Lung (tissue), 12 donors: ENCODE data around the gene ANKZF1. TPM values are rescaled to one million over a fixed set of nuclear protein-coding genes. Genes with fewer than 3 reads are reported as not detected.
A peak's percentile ranks its signal among the peaks of the same experiment; 100 is the strongest.

Experiments
- ATAC-seq: fragments of 200-7000 bp; cut with Tn5 transposase; one replicate; pipeline ENCODE4 v1.9.1; 2020; ENCODE audit warnings: moderate number of reproducible peaks; ENCODE audit not compliant: insufficient read depth, low FRiP score
- DNase-seq, 3 donors: peaks; one replicate each; pipeline ENCODE4 v3.0.0-alpha.2; 2013 to 2017
- H3K27ac ChIP-seq, 2 donors: one replicate each; pipeline ENCODE4 v1.5.1; 2013; ENCODE audit warnings: mild to moderate bottlenecking in 2 of 2, moderate library complexity in 2 of 2, control low read depth in 1 of 2, inconsistent platforms in 1 of 2, low read depth in 1 of 2, low read length in 1 of 2
- H3K27me3 ChIP-seq, 3 donors: one replicate each; pipeline ENCODE4 v1.5.1; 2013; ENCODE audit warnings: low read length in 2 of 3; ENCODE audit not compliant: control insufficient read depth in 3 of 3, insufficient read depth in 3 of 3
- H3K36me3 ChIP-seq, 4 donors: one replicate each; pipeline ENCODE4 v1.5.1; 2013; ENCODE audit warnings: low read length in 4 of 4, mild to moderate bottlenecking in 1 of 4, moderate library complexity in 1 of 4; ENCODE audit not compliant: control insufficient read depth in 4 of 4, insufficient read depth in 4 of 4
- H3K4me1 ChIP-seq, 5 donors: one replicate each; pipeline ENCODE4 v1.5.1; 2013; ENCODE audit warnings: low read length in 5 of 5, mild to moderate bottlenecking in 2 of 5, moderate library complexity in 1 of 5; ENCODE audit not compliant: control insufficient read depth in 5 of 5, insufficient read depth in 5 of 5
- H3K4me3 ChIP-seq: one replicate; pipeline ENCODE4 v1.5.1; 2013; ENCODE audit warnings: mild to moderate bottlenecking, control low read depth, moderate library complexity
- H3K9ac ChIP-seq, 2 donors: one replicate each; pipeline ENCODE4 v1.5.1; 2013; ENCODE audit warnings: low read length in 2 of 2, control low read depth in 1 of 2; ENCODE audit not compliant: insufficient read depth in 1 of 2
- H3K9me3 ChIP-seq, 4 donors: one replicate each; pipeline ENCODE4 v1.5.1; 2013; ENCODE audit warnings: low read length in 3 of 4, mild to moderate bottlenecking in 1 of 4, moderate library complexity in 1 of 4; ENCODE audit not compliant: control insufficient read depth in 4 of 4, insufficient read depth in 3 of 4
- WGBS, 2 donors: extraction: QIAGEN DNeasy Blood & Tissue Kit; methylation state at CpG; one replicate each; pipeline ENCODE4 v1.1.7; 2013; 5-methylcytosine and 5-hydroxymethylcytosine counted together
- polyA plus RNA-seq, 2 donors: library from polyadenylated mRNA; stranded (reverse); fragments of 200-250 nt; gene quantifications; one replicate each; pipeline ENCODE4 v1.2.1, GENCODE V29; 2013
- total RNA-seq, 2 donors: library from RNA; depleted of rRNA in 1 of 2; stranded (reverse); fragments of >200 nt in 1 of 2; gene quantifications; one replicate each; pipeline ENCODE4 v1.2.1, GENCODE V29; 2014 to 2021
- TF ChIP-seq, protein P1 (sequence below): IDR thresholded peaks from 2 replicates; pipeline ENCODE4 v1.5.1; 2012; ENCODE audit warnings: mild to moderate bottlenecking; ENCODE audit errors: control extremely low read depth, extremely low read depth
- donor health status: control.
- donor health status: control.
- donor health status: Bipolar disorder and iron deficiency.
- donor health status: healthy.
- donor health status: DM: yes; HTN: yes; CAD: no.

Gene ANKZF1
- total and polyA plus RNA-seq, 4 donors, result 22.3 to 101 (median 34.2) TPM

DNA sequence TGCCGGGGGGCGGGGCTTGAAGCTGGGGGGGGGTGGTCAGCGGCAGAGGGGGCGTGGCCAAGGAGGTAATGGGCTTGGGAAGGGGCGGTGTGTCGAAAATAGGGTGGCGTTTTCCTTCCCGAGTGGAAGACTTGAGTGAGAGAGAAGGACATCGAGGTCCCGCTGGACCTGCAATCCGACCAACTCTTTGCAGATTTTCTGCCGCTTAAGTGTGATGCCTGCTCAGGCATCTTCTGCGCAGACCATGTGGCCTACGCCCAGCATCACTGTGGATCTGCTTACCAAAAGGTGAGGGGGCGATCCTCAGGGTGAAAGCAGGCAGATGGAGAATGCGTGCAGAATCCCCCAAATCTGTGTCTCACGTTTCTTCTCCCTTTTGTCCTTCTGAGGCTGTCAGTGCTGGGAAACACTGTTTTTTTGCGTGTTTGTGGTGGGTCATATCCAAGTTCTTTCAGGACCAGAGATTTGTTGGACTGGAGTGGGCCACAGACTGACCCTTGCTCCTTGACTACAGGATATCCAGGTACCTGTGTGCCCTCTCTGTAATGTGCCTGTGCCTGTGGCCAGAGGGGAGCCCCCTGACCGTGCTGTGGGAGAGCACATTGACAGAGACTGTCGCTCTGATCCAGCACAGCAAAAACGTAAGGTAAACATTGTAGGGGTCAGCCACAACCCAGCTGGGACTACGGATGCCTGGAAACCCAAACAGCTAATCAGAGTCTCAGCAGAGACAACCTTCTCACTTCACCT, 22.3 kb upstream of the ANKZF1 start:
- H3K36me3 ChIP-seq, result peaks cover 4 to 22% (median 16%) of the 10 kb centered on the region in 4 donors
- H3K27ac ChIP-seq, result peak overlapping the region; percentile 79 to 93
- TF ChIP-seq, protein P1, sequence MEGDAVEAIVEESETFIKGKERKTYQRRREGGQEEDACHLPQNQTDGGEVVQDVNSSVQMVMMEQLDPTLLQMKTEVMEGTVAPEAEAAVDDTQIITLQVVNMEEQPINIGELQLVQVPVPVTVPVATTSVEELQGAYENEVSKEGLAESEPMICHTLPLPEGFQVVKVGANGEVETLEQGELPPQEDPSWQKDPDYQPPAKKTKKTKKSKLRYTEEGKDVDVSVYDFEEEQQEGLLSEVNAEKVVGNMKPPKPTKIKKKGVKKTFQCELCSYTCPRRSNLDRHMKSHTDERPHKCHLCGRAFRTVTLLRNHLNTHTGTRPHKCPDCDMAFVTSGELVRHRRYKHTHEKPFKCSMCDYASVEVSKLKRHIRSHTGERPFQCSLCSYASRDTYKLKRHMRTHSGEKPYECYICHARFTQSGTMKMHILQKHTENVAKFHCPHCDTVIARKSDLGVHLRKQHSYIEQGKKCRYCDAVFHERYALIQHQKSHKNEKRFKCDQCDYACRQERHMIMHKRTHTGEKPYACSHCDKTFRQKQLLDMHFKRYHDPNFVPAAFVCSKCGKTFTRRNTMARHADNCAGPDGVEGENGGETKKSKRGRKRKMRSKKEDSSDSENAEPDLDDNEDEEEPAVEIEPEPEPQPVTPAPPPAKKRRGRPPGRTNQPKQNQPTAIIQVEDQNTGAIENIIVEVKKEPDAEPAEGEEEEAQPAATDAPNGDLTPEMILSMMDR, result no peak
- peak in 2 of 3 donors; percentile 28 to 36 for DNase-seq
- no peaks in the 10 kb centered on the region for H3K27me3 ChIP-seq
- H3K9me3 ChIP-seq, result no peaks in the 10 kb centered on the region
- ATAC-seq, result peak; percentile 1
- H3K9ac ChIP-seq, result peak overlapping the region; percentile 28 to 82
- H3K4me3 ChIP-seq, result peak overlapping the region; percentile 64
- H3K4me1 ChIP-seq, result peaks cover 0 to 22% (median 12%) of the 10 kb centered on the region in 5 donors
- 14 to 20% methylated on average over 22 of the region's 22 CpGs for WGBS, 2 donors

DNA sequence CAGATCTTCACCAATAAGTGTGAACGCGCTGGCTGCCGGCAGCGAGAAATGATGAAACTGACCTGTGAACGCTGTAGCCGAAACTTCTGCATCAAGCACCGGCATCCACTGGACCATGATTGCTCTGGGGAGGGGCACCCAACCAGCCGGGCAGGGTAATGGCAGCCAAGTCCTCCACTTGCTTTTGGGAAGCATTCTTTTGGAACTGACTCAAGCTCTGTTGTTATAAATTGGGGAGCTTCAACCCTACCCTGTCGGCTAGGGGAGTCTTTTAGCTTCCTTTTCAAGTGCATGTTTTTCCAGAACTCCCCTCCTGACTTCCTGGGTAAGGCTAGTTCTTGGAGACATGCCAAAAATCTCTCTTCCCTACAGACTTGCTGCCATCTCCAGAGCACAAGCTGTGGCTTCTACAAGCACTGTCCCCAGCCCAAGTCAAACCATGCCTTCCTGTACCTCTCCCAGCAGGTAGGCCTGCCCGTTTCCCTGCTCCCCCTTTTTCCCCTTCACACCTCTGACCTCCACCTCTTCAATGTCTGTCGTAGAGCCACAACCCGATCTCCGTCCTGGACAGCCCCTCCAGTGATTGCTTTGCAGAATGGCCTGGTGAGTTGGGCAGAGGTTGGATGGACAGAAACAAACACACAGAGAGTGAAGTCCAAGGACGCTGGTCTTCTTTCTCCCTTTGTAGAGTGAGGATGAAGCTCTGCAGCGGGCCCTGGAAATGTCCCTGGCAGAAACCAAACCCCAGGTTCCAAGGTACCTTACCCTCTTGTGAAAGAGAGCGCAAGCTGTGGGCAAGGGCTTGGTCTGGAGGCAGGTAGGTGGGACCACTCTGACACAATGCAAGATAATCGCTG, 21.5 kb upstream of the ANKZF1 start:
- Histone ChIP-seq H3K9ac (peak overlapping the region; percentile 28 to 82), H3K9me3 (no peaks in the 10 kb centered on the region), H3K27ac (peak overlapping the region in 1 of 2 donors; percentile 69), H3K36me3 (peaks cover 4 to 25% (median 19%) of the 10 kb centered on the region in 4 donors), H3K4me3 (no peak overlapping the region), H3K4me1 (peaks cover 0 to 22% (median 12%) of the 10 kb centered on the region in 5 donors), H3K27me3 (no peaks in the 10 kb centered on the region)
- WGBS, 2 donors, result 57 to 62% methylated on average over 17 of the region's 17 CpGs
- peak in 2 of 3 donors; percentile 59 to 81 for DNase-seq
- no peak for ATAC-seq
- TF ChIP-seq, protein P1, result no peak

DNA sequence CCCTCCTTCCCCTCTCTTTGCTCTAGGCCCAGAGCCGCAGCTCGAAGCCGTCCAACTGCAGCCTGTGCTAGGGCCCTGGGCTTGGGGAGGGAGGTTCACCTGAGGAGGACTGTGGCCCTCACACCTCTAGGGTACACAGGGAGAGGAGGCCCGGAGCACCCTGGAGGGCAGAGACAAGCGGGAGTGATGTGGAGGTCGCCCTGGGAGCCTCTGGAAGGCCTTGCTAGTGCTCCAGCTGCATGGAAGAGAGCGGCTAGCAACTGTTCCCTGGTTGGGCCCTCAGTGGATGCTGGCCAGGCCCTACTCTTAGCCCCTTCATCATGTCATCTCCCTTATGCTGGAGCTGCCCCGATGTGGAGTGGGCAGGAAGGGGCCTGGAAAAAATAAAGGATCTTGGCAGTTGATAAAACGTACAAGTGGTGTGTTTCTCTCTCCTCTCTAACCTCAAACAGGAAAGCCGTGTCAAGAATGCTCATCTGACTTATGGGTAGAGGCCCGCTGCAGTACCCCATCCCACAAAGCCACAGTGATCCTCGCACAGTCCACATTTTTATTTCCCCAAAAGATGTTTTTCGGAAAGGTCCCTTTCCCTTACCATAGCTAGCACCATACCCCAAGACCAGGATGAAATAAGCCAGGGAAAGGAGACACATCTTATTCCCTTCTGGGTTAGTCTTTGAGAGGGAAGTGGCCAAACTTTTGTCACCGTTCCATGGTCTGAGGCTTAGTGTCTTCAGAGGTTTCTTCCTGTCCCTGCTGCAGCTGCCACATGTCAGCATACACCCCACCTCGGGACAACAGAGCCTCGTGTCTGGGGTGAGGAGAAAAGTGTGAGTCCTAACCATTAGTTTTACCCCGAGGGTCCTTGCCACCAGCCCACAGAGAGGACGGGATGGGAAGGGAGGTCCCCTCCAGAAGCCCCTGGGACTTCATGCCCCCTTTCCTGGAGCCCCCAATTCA, 20.1 kb upstream of the ANKZF1 start:
- 46 to 72% methylated on average over 18 of the region's 18 CpGs for WGBS, 2 donors
- no peak overlapping the region for H3K27ac ChIP-seq
- H3K9me3 ChIP-seq, result no peaks in the 10 kb centered on the region
- DNase-seq, result no peak
- H3K9ac ChIP-seq, result no peak overlapping the region
- no peak for ATAC-seq
- no peak overlapping the region for H3K4me3 ChIP-seq
- peaks cover 0 to 22% (median 12%) of the 10 kb centered on the region in 5 donors for H3K4me1 ChIP-seq
- TF ChIP-seq, protein P1, result no peak
- H3K36me3 ChIP-seq, result peaks cover 4 to 37% (median 32%) of the 10 kb centered on the region in 4 donors
- H3K27me3 ChIP-seq, result no peaks in the 10 kb centered on the region
